GM18907 (cell line): ENCODE measurements around the gene GUCD1.
A peak's percentile ranks its signal among the peaks of the same experiment; 100 is the strongest.
"Not testable (repeated sequence)": the region's sequence is repeated elsewhere in the genome, so short reads cannot be mapped to it uniquely, and the experiment has no call there.

Experiments
- ATAC-seq: cut with Tn5 transposase; IDR thresholded peaks from one replicate; pipeline ENCODE4 v1.9.1; 2021; ENCODE audit warnings: mild to moderate bottlenecking, moderate library complexity; ENCODE audit not compliant: unreplicated experiment

Gene GUCD1

DNA sequence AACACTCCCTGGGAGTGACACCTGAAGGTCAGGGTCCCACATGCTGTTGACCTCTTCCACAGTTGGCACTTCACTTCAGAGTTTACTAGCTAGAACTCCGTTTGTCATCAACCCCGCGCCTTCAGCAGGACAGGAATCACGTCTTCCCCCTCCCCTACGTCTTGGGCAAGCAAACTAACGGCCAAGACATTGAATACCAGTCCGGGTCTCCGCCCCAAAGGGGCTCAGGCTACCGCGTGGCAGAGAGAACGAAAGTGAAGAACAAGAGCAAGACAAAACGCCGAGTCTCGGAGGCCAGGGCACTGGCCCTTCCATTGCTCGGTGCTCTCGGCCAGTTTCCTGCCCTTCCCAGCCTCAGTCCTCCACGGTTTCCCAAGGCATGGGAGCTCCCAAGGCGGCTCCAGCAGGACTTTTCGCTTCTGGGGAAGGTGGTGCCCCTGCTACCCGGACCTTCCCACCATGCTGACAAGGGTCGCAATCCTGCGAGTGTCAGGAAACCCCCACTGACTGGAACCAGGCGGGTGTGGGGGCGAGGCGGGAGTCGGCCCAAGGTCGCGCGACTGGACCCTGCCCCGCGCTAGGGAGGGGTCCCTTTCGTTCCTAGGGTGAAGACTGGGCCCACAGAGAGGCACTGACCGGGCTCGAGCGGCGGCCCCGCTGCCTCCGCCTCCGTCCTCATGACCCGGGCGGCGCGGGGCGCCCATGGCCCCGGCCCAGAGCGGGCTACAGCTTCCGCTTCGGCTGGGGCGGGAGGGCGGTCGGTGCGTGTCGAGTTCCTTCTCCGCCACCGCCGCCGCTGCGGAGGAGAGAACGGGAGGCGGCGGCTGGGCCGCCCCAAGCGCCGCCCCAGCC is at the start of gene GUCD1:
GUCD1 (minus strand) TSS at position 826 of the 852 bp plus-strand sequence; CDS start at position 679, 147 bp downstream.
- ATAC-seq: peak; percentile 10

DNA sequence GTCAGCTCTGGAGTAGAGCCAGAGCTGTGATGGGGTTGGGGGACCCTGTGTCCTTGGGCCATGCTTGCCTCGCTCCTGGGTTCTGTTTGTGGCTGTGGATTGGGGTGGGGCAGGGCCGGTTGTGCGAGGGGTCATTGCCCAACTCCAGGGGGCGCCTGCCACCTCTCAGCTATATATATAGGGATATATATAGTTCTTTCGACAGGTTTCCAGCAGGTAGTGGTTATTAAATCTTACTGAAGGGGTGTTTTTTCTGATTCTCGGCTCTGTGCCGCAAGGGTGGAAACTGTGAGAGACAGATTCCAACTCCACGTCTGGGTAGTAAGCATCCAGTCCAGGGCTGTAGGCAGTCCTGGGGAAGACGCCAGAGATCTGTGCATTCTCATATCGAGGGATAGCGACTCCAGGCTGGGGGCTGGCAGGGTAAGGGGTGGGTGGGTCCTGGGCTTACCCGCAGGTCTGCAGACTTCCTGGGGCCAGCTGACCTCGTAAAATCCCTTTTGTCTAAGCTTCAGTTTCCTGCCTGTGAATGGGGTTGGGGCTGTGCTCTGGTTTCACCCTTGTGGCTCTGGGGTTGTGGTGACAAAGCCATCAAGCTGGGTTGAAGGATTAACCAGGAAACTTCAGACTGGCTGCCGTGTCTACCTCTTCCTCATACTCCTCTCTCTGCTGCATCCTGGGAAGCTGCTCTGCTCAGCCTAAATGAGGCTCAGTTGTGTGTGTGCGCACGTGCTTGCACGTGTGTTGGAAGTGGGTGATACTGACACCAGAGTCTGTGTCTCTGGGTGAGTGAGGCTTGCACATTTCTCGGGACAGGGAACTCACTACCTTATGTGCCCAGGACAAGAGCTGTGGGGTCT is 49.1 kb upstream of the GUCD1 start:
- ATAC-seq: peak; percentile 50

DNA sequence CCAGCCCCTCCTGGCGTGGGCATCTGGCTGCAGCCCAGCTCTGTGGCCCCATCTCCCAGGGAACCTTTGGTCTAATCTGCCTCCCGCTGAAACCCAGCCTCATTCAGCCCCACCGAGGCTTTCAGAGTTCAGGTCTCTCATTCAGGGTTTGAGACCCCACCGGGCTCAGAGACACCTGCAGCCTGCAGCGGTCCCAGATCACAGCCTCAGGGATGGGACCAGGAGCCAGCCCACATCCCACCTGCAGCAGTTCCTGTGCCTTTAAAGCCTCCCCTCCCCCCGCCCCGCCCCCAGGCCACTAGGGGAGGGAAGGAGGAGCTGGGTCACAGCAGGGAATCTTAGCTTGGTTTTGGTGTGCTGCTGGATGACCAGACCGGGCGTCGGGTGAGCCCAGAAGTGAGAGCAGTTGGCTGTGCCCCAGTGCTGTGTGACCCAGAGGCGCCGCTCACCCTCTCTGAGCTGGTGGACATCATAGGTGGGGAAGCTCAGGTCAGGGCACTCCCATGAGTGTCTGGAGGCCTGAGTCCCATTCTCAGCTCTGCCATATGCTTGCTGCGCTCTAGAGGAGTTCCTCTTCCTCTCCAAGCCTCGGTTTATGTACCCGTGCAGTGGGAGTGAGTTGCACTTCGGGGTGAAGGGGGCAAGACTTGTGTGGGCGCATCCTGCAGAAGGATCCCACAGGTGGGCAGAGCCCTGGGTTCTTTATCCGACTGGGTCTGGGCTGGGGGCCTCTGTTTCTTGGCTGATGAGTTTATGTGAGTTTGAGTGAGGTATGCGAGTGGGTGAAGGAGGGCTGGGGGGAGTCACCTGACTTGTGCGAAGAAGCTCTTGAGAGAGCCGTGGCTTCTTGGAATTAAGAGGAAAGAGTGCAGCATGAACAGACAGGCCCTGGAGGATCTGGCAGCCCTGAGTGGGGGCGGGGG is 48.2 kb upstream of the GUCD1 start, which contains the start of gene GGT1:
GGT1 (plus strand) TSS at position 347 of the 923 bp plus-strand sequence. CDS start 7,889 bp downstream, outside the sequence.
- not testable (repeated sequence) for ATAC-seq

DNA sequence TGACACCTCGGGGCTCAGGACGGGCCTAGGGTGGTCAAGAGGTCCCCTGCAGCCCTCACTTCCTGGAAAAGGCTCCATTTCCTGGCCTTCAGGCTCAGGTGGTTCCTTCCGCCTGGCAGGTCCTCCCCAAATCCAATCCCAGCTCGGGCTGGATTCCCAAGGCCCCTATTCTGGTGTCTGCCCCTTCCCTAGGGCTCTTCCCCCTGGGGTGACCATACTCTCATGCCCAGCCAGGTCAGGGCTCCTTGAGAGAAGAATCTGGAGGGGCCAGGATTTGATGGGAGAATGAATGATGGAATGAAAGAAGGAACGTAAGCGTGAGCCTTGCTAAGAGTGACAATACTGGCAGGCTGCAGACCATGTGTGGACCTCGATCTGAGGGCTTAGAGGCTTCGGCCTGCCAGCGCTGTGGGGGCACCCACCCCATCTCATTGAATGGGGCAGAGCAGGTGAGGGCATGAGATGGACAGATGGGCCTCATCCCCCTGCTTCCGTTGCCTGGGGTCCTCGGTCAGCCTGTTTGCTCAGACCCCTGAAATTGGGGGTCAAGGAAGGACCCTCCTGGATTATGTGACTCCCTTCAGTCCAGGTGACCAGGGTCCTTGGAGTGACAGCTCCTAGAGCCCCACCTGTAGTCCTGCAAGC is 47.3 kb upstream of the GUCD1 start:
- not testable (repeated sequence) for ATAC-seq

DNA sequence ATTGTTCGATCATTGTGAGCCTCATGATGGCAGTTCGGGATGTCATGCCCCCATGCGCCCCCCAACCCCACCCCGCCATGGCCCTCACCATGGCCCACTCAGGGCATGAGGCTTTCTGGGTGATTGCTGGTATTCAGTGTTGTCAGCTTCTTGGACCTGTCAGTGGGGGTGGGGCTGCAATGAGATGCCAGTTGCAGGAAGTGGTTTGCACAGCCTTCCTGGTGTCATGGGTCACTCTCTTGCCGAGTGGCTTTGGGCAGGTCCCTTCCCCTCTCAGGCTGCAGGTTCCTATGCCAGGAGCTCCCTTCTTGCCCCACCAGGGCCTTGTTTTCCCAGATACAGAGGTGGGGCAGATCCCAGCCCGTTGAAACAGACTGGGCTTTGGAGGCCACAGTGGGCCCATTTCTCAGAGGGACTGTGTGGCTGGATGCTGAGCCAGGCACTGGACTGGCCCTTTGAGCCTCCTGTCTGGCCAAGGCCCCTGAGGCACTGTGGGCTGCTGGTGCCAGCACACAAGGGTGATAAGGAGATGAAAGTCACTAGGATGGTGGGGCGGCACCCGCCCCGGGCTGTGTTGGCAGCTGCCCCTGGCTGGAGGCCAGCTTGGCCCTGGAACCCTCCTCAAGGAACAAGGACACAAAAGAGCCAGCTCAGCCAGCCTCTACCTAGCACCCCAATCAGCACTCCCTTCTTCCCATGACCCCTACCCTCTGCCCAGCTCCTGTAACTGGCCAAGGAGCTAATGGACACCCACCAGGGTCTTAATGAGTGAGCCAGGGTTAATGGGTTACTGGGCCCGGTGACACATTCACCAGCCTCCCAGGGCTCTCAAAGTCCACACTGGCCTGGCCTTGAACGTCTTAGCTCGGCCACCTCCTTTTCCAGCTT is 46.5 kb upstream of the GUCD1 start:
- ATAC-seq: no peak

DNA sequence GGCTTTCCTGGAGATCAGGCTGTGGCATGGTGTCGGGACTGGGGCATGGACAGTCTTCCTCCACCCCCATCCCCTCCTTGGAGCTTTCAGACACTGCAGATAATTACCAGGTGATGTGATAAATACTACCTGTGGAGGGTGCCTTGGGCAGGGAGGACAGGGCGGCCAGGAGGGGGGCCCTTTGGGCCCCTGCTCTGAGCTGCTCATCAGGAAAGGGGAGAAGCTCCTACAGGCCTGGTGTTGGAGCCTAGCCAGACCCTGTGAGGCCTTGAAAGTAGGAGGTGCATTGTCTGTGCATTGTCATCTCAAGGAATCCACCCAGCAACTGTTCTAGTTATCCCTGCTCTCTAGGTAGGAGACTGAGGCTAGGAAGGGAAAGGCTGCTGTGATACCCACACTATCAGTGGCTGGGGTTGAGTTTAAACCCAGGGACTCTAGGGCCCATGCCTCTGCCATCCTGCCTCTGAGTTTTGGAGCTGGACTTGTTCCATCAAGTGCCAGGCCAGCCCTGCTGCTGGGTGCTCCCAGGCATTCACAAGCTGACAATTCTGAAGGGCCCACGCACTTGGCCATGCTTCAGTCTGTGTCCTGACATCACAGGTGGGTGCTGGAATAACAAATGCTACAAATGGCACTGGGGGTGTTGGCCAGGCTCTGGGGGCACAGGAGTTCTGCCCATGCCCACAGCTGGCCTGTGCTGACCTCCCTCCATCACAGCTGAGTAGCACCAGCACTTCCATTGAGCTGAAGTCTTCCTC is 45.2 kb upstream of the GUCD1 start:
- not testable (repeated sequence) for ATAC-seq

DNA sequence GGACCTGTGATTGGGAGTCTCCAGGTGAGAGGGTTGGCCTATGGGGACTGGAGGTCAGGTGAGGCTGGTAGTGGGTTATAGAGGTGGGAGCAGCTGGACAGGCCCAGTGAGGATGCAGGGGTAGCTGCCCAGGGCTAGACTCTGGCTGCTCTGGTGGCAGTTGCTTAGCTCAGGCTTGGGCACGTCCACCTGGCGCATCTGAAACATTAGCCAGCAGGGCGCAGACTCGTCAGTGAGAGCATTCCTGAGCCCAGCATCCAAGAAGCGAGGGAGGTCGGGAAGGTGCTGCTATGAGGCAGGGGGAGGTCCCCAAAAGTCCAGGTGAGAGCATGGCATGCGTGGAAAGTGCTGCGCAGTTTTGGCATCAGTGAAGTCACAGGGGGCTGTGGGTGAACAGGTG is 44.6 kb upstream of the GUCD1 start:
- ATAC-seq: no peak

DNA sequence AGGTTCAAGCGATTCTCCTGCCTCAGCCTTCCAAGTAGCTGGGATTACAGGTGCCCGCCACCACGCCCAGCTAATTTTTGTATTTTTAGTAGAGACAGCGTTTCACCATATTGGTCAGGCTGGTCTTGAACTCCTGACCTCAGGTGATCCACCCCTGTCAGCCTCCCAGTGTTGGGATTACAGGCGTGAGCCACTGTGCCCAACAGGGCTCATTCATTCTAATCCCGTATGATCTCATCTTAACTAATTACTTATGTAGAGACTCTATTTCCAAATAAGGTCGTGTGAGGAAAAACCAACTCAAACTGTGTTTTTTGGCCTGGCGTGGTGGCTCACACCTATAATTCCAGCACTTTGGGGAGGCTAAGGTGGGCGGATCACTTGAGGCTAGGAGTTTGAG is 42.1 kb upstream of the GUCD1 start:
- ATAC-seq: not testable (repeated sequence)

DNA sequence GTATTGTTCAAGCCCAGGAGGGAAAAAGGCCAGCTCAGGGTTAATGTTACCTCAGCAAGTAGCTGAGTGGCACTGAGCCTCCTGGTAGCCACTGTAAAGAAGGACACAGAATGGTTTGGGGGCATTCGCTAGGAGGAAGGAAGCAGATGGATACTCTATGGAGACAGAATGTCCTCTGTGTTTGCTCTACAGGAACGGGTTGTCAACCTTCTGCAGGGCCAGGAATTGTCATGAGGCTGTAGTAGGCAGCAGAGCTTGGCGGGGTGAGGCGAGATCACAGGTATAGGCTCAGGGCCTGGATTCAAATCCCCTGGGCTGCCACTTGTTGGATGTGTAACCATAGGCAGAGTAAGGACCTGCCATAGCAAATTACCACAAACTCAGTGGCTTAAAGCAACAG is 40.9 kb upstream of the GUCD1 start:
- no peak for ATAC-seq

DNA sequence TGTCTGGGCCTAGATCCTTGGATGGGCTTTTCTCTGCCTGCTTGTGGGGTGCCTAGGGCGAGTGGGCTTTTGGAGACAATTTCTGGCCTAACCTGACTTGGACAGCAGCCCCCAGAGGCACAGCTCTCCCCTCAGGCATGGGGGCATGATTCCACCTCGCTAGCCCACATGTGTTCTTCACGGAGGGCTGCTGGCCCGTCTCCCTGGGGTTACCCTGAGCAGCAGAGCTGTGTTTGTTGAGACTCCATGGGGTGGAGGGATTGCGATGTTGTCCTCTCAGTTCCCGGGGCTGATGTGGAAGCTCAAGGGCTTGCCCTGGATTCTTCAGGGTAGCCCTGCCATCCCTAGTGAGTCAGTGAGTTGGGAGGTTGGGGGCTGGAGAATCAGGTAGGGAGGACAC is 40.3 kb upstream of the GUCD1 start:
- no peak for ATAC-seq

DNA sequence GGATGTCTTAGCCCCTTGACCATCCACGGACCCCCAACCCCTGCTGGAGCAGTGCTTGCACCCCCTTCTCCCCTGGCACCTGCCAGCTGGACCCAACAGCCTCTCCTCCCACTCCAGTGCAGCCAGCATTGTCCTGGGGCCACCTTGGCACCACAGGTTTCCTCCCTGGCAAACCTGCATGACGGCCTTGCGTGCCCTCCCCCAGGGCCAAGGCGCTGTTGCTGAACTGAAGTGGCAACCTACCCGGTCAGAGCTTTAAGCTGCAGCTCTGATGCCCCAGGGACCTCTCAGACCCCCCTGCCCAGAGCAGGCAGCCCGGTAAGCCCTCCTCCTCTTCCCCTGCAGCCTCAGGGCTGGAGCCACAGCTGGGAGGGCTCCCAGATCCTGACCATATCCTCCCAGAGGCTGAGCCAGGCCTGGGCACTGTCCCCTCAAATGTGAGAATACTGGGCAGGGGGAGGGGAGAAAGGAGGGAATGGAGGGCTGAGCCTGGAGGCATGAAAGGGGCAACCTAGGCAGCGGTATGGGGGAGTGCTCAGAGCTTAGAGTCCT is 39.7 kb upstream of the GUCD1 start:
- ATAC-seq: no peak

DNA sequence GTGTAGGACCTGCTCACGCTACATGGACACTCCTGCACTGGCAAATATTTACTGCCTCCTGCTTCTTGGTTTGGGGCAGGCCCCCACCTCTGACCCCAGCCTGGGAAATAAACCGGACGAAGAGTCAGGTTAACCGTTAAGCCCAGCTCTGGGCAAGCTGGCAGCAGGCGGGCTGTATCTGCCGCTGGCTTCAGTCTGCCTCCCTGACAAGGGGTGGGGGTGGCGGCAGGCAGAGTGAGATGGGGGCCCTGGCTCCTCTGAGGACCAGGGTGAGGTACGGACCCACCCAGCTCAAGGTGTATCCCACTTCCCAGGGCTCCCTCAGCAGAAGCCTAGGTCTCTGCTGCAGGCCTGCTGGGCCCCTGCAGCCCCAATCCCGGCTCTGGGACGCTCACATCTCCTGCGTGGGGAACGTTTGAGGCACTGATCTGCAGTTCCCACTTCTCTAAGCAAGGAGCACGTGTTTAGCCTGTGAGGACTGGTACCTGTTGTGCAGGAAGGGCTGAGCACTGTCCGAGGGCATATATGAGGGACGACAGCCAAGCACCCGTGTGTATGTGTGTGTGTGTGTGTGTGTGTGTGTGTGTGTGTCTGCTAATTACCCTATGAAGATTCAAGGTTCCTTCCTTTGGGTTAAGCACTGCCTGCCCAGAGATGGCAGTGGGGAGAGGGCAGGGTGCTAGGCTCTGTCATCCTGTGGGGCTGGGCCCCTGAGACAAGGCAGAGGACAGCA is 39.1 kb upstream of the GUCD1 start:
- ATAC-seq: no peak

DNA sequence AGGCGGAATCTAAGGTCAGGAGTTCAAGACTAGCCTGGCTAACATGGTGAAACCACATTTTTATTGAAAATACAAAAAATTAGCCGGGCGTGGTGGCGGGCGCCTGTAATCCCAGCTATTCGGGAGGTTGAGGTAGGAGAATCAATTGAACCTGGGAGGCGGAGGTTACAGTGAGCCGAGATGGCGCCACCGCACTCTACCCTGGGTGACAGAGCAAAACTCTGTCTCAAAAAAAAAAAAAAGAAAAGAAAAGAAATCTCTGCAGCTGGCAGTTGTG is 38.6 kb upstream of the GUCD1 start:
- not testable (repeated sequence) for ATAC-seq

DNA sequence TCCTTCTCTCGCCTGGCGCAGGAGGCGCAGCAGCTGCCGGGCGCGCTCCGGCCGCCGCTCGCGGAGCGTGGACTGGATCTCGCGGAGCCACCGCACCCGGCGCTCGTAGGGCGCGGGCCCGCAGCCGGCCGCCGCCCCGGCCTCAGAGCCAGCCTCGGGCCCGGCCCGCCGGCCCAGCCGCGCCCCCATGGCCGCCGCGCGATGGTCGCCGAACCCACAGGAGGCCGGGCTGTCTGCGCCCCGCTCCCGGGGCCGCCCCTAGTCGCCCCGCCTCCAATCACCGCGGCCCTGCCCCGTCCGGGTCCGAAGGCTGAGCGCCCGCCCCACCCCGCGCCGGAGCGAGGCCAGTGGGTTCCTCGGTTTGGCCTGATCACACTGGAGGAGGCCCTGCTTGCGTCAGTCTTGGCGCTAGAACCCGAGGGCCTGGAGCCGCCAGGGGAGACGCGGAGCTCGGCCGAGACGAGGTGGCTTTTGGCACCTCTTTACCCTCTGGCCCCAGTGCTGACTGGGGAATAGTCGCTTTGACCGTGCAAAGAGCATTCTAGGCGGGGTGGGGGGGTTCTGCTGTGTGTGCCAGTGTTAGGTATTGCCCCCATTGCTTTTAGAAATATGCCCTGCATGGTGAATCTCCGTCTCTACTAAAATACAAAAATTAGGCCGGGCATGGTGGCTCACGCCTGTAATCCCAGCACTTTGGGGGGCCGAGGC is 38.1 kb upstream of the GUCD1 start, which contains the start of gene LRRC75B:
LRRC75B (minus strand) TSS at position 223 of the 708 bp plus-strand sequence; CDS start at position 189, 34 bp downstream.
- peak; percentile 76 for ATAC-seq

DNA sequence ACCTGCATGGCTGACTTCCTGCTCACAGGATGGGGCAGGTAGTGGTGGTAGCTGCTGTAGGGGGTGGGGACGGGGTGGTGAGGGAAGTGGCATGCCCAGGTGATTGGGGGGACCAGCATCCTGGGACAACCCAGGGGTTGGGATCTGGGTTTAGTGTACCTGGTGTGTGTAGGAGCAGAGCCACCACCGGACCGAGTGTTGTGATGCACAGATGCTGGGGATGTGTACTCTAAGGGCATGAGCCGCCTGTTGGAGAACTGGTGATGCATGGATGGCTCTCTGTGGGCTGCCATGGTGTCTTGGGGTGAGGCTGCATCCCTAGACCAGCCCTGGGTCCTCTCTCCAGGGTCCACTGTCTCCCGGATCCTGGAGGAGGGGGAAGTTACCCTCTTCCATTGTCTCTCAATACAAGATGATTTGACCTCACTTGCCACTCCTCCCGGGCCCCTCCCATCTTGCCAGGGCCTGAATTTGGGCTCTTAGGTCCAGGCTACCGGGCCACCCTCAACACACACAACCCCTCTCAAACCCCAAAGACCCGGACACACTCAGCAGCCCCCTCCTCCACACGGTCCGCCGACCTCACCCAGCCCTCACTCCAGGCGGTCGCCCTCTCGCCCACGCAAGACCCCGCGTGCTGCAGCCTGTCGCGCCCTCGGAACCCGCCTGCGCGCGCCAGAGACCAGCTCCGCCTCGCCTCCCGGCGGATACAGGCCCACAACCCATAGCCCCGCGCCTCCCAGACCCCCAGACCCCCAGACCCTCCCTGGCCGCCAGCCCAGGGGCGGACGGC is 37.3 kb upstream of the GUCD1 start:
- ATAC-seq: no peak

DNA sequence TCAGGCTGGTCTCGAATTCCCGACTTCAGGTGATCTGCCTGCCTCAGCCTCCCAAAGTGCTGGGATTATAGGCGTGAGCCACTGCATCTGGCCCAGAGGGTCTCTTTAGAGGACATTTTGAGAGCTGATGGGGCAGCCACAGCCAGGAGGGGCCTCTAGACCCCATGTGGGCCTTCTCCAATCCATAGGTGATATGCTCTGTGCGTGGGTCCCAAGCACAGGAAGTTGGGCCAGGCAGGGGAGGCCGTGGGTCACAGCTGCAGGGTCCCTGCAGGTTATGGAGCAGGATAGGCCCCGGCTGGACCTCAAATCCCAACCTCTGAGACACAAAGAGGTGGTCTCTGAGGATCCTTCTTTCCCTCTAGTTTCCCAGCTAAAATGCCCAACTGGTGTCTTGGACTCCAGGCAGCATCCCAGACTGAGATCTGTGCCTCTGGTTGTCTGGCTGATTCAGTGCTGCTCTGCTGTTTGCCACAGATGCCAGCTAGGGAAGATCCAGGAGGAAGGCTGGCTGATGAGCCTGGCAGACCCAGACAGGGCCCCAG is 36.4 kb upstream of the GUCD1 start:
- ATAC-seq: no peak
